Measurements from ENCODE around the gene KIF12.

DNA sequence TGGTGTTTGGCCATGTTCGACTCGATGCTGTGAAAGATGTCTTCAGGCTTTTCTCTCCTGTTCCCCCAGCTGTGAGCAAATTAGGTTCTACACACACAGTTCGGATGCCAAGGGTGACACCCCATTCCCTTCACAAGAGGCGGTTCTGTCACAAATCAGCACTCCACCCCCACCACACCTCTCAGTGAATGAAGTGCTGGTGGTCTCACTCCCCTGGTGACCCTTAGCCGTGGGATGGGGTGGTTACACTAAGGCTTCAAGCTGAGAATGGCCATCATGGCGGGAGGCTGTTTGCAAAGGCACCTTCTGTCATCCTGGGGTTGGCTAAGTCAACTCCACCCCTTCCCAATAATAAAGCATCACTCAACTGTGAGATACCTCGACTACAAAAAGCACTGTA, 47.4 kb downstream of the KIF12 start:
- TF ChIP-seq, protein P1, sequence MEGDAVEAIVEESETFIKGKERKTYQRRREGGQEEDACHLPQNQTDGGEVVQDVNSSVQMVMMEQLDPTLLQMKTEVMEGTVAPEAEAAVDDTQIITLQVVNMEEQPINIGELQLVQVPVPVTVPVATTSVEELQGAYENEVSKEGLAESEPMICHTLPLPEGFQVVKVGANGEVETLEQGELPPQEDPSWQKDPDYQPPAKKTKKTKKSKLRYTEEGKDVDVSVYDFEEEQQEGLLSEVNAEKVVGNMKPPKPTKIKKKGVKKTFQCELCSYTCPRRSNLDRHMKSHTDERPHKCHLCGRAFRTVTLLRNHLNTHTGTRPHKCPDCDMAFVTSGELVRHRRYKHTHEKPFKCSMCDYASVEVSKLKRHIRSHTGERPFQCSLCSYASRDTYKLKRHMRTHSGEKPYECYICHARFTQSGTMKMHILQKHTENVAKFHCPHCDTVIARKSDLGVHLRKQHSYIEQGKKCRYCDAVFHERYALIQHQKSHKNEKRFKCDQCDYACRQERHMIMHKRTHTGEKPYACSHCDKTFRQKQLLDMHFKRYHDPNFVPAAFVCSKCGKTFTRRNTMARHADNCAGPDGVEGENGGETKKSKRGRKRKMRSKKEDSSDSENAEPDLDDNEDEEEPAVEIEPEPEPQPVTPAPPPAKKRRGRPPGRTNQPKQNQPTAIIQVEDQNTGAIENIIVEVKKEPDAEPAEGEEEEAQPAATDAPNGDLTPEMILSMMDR (conservative IDR thresholded peaks at IDR 0.05): no peak
- no peak for TF ChIP-seq ZFX (IDR thresholded peaks at IDR 0.05)
